Activated T-helper 2 cell treated with anti-CD3 and anti-CD28 coated beads, Interferon-gamma antibody, Interleukin-2, Interleukin-4, amounts not matched to agents 10 μg/mL and 5 μg/mL and 100 μg/mL, durations not matched to agents 14 hours and 24 hours and 36 hours (primary cell): ENCODE measurements around the gene GRIN2A. TPM values are rescaled to one million over a fixed set of nuclear protein-coding genes. Genes with fewer than 3 reads are reported as not detected.

Experiments
- DNase-seq: peaks from one replicate; pipeline ENCODE4 v3.0.0; 2021; ENCODE audit warnings: low spot score
- H3K27ac Mint-ChIP-seq: one replicate; pipeline ENCODE4 v1.8.0; 2021; ENCODE audit warnings: mixed read lengths
- H3K27me3 Mint-ChIP-seq: one replicate; pipeline ENCODE4 v1.8.0; 2021; ENCODE audit warnings: low read depth, mixed read lengths
- H3K36me3 Mint-ChIP-seq: one replicate; pipeline ENCODE4 v1.8.0; 2021; ENCODE audit warnings: low read depth, mixed read lengths
- H3K4me1 Mint-ChIP-seq: one replicate; pipeline ENCODE4 v1.8.0; 2021; ENCODE audit warnings: low read depth, mixed read lengths
- H3K4me3 Mint-ChIP-seq: one replicate; pipeline ENCODE4 v1.8.0; 2021; ENCODE audit warnings: low read depth, mild to moderate bottlenecking, moderate library complexity, mixed read lengths
- H3K9me3 Mint-ChIP-seq: one replicate; pipeline ENCODE4 v1.8.0; 2021; ENCODE audit warnings: mixed read lengths
- intact Hi-C: fragments of 100-400 bp; cut with micrococcal nuclease; formaldehyde crosslinking; loops from one replicate; pipeline ENCODE4 v1.15.1; 2023
- total RNA-seq: library from RNA; stranded (reverse); gene quantifications from 2 replicates; pipeline ENCODE4 v1.2.3, GENCODE V29; 2022

The GRIN2A gene
- total RNA-seq, 1 donor from 2014 or later: not detected

DNA sequence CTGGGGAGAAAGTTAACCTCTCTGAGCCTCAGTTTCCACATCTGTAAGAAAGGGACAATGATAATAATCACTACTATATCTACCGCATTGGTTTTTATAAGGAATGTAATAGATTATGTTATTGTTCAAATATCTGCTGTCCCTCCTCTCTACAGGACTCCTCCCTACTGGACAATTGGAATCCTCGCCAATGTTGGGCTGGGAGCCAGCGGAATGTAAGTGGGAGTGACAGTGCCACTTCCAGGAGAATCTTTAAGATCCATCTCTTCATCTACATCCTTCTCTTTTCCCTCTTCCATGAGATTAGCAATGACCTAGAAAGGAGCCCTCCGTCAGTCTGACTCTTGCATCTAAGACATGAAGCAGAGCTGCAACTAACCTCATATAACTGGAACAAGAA lies 95.1 kb downstream of the GRIN2A start:
- Mint-ChIP-seq H3K27ac (no peak overlapping the region), H3K36me3 (no peaks in the 10 kb centered on the region), H3K27me3 (no peaks in the 10 kb centered on the region), H3K4me3 (no peak overlapping the region), H3K9me3 (no peaks in the 10 kb centered on the region), H3K4me1 (no peaks in the 10 kb centered on the region)
- intact Hi-C loops: no loop called here
- no peak for DNase-seq

- H3K9me3 Mint-ChIP-seq: no peaks in the 10 kb centered on the region
- intact Hi-C loops: no loop called here
- no peak overlapping the region for H3K27ac Mint-ChIP-seq
- H3K4me3 Mint-ChIP-seq: no peak overlapping the region
- DNase-seq: no peak
- H3K27me3 Mint-ChIP-seq: no peaks in the 10 kb centered on the region
- no peaks in the 10 kb centered on the region for H3K36me3 Mint-ChIP-seq
- no peaks in the 10 kb centered on the region for H3K4me1 Mint-ChIP-seq
These were observed 95.6 kb downstream of the GRIN2A start for GRCh38 chr16:10086620-10087019.

- no peaks in the 10 kb centered on the region for H3K27me3 Mint-ChIP-seq
- no peak overlapping the region for H3K27ac Mint-ChIP-seq
- H3K36me3 Mint-ChIP-seq: no peaks in the 10 kb centered on the region
- H3K4me1 Mint-ChIP-seq: no peaks in the 10 kb centered on the region
- no peak for DNase-seq
- no peaks in the 10 kb centered on the region for H3K9me3 Mint-ChIP-seq
- intact Hi-C loops: no loop called here
- no peak overlapping the region for H3K4me3 Mint-ChIP-seq
These were observed 97.0 kb downstream of the GRIN2A start for GRCh38 chr16:10085078-10085798.

- no peak for DNase-seq
- H3K9me3 Mint-ChIP-seq: no peaks in the 10 kb centered on the region
- intact Hi-C loops: no loop called here
- H3K27ac Mint-ChIP-seq: no peak overlapping the region
- H3K36me3 Mint-ChIP-seq: no peaks in the 10 kb centered on the region
- no peak overlapping the region for H3K4me3 Mint-ChIP-seq
- H3K4me1 Mint-ChIP-seq: no peaks in the 10 kb centered on the region
- no peaks in the 10 kb centered on the region for H3K27me3 Mint-ChIP-seq
These were observed 98.9 kb downstream of the GRIN2A start for GRCh38 chr16:10083301-10083700.

- Mint-ChIP-seq H3K9me3 (no peaks in the 10 kb centered on the region), H3K36me3 (no peaks in the 10 kb centered on the region), H3K27ac (no peak overlapping the region), H3K4me3 (no peak overlapping the region), H3K4me1 (no peaks in the 10 kb centered on the region), H3K27me3 (no peaks in the 10 kb centered on the region)
- DNase-seq: no peak
- intact Hi-C loops: no loop called here
These were observed 100.9 kb downstream of the GRIN2A start for GRCh38 chr16:10081201-10081940.

GRCh38 chr16:10080051-10080772 lies 102.0 kb downstream of the GRIN2A start:
- Mint-ChIP-seq H3K27ac (no peak overlapping the region), H3K27me3 (no peaks in the 10 kb centered on the region), H3K36me3 (no peaks in the 10 kb centered on the region), H3K4me3 (no peak overlapping the region), H3K9me3 (no peaks in the 10 kb centered on the region), H3K4me1 (no peaks in the 10 kb centered on the region)
- DNase-seq: no peak
- intact Hi-C loops: no loop called here

DNA sequence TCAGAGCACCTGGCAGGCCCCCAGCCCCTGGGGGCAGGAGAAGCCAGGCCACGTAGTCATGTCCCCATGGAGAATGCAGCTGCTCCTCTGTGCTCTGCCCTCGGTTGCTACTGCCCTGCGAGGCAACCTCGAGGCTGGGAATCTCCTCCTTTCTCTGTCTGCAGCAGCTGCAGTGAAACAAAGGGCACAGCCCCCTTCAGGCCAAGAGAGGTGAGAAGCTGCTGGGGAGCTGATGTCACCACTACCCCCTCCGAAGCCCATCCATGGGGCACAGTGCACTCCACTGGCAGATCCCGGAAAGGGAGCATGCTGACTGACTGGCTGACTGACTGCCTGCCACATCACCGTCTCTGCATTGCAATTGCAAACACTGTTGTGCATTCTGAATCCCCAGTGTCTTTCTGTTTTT lies 103.7 kb downstream of the GRIN2A start:
- Mint-ChIP-seq H3K36me3 (no peaks in the 10 kb centered on the region), H3K27ac (no peak overlapping the region), H3K27me3 (no peaks in the 10 kb centered on the region), H3K4me1 (no peaks in the 10 kb centered on the region), H3K4me3 (no peak overlapping the region), H3K9me3 (no peaks in the 10 kb centered on the region)
- no peak for DNase-seq
- intact Hi-C loops: no loop called here

DNA sequence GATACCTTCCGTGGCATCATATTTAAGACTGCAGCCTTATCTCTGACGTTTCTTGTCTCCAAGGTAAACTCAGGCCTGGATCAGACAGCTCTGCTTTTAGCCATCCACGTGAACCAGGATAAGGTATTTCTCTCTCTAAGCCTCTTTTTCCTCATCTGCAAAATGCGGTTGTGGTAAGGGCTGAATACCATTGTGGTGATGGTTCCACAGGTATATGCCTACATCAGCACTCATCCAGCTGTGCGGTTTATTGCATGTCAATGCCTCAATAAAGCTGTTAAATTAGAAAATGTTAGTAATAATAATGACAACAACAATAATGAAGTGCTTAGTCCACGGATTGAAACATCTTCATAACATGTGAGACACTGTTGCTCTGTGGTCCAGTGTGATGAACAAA lies 104.4 kb downstream of the GRIN2A start:
- Mint-ChIP-seq H3K4me1 (no peaks in the 10 kb centered on the region), H3K36me3 (no peaks in the 10 kb centered on the region), H3K27me3 (no peaks in the 10 kb centered on the region), H3K4me3 (no peak overlapping the region), H3K27ac (no peak overlapping the region), H3K9me3 (no peaks in the 10 kb centered on the region)
- intact Hi-C loops: no loop called here
- DNase-seq: no peak

- intact Hi-C loops: no loop called here
- DNase-seq: no peak
- Mint-ChIP-seq H3K36me3 (no peaks in the 10 kb centered on the region), H3K4me3 (no peak overlapping the region), H3K4me1 (no peaks in the 10 kb centered on the region), H3K9me3 (no peaks in the 10 kb centered on the region), H3K27ac (no peak overlapping the region), H3K27me3 (no peaks in the 10 kb centered on the region)
These were observed 106.2 kb downstream of the GRIN2A start for GRCh38 chr16:10076037-10076436.

- no peak overlapping the region for H3K4me3 Mint-ChIP-seq
- no peaks in the 10 kb centered on the region for H3K9me3 Mint-ChIP-seq
- intact Hi-C loops: no loop called here
- H3K27ac Mint-ChIP-seq: no peak overlapping the region
- no peaks in the 10 kb centered on the region for H3K27me3 Mint-ChIP-seq
- H3K4me1 Mint-ChIP-seq: no peaks in the 10 kb centered on the region
- DNase-seq: no peak
- H3K36me3 Mint-ChIP-seq: no peaks in the 10 kb centered on the region
These were observed 111.6 kb downstream of the GRIN2A start for GRCh38 chr16:10070591-10070990.

GRCh38 chr16:10069374-10069773 lies 112.9 kb downstream of the GRIN2A start:
- no peak overlapping the region for H3K4me3 Mint-ChIP-seq
- H3K27ac Mint-ChIP-seq: no peak overlapping the region
- no peaks in the 10 kb centered on the region for H3K4me1 Mint-ChIP-seq
- H3K27me3 Mint-ChIP-seq: no peaks in the 10 kb centered on the region
- intact Hi-C loops: no loop called here
- no peaks in the 10 kb centered on the region for H3K9me3 Mint-ChIP-seq
- H3K36me3 Mint-ChIP-seq: no peaks in the 10 kb centered on the region
- DNase-seq: no peak

DNA sequence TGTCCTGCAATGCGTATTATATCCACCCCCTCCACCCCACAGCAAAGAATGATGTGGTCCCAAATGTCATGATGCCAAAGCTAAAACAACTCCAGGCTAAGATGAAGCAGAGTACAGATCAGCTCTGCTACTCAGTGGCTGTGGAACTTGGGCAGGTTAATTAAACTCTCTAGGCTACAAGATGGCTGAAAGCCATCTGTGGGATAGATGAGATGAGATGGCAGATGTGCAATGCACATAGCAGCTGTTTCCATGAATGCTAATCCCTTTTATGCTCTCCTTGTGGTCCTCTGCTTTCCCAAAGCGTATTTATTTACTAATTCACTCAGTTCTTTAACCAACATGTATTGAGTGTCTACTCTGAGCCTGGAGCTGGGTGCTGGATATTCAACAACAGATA lies 114.4 kb downstream of the GRIN2A start:
- no peaks in the 10 kb centered on the region for H3K27me3 Mint-ChIP-seq
- intact Hi-C loops: no loop called here
- H3K27ac Mint-ChIP-seq: no peak overlapping the region
- H3K36me3 Mint-ChIP-seq: no peaks in the 10 kb centered on the region
- DNase-seq: no peak
- no peaks in the 10 kb centered on the region for H3K4me1 Mint-ChIP-seq
- H3K4me3 Mint-ChIP-seq: no peak overlapping the region
- H3K9me3 Mint-ChIP-seq: no peaks in the 10 kb centered on the region

DNA sequence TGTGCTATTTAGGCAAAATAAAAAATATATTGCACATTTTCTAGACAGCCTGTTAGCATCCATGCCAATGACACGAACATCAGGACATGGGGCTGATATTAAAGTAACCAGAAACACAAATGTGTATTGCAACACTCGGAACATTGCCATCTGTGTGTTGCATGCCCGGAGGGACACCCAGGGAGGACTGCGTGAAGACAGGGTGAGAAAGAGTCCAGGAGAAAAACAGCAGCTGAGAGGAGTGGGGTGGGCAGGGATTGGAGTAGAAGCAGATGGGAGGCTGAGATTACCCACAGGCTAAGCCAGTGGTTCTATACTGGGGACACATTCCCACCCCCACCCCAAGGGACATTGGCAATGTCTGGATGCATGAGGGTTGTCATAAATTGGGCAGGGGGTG lies 114.8 kb downstream of the GRIN2A start:
- no peaks in the 10 kb centered on the region for H3K4me1 Mint-ChIP-seq
- intact Hi-C loops: no loop called here
- no peaks in the 10 kb centered on the region for H3K36me3 Mint-ChIP-seq
- H3K27ac Mint-ChIP-seq: no peak overlapping the region
- no peaks in the 10 kb centered on the region for H3K27me3 Mint-ChIP-seq
- no peaks in the 10 kb centered on the region for H3K9me3 Mint-ChIP-seq
- no peak for DNase-seq
- no peak overlapping the region for H3K4me3 Mint-ChIP-seq
